Colonic mucosa (tissue), 4 donors: ENCODE data around the gene MGST3. TPM values are rescaled to one million over a fixed set of nuclear protein-coding genes. Genes with fewer than 3 reads are reported as not detected.

Experiments
- DNase-seq: peaks from one replicate; pipeline ENCODE4 v3.0.0-alpha.2; 2020
- H3K27ac ChIP-seq: fragments of 200-600 bp; one replicate; pipeline ENCODE4 v1.8.0; 2021
- H3K27me3 ChIP-seq: fragments of 200-600 bp; one replicate; pipeline ENCODE4 v1.8.0; 2021
- H3K36me3 ChIP-seq: fragments of 200-600 bp; one replicate; pipeline ENCODE4 v1.8.0; 2021
- H3K4me1 ChIP-seq: fragments of 200-600 bp; one replicate; pipeline ENCODE4 v1.8.0; 2021; ENCODE audit warnings: mild to moderate bottlenecking
- H3K4me3 ChIP-seq: fragments of 200-600 bp; one replicate; pipeline ENCODE4 v1.8.0; 2021
- H3K9ac ChIP-seq, 2 donors: one replicate each; pipeline ENCODE4 v1.7.0; 2013; ENCODE audit warnings: control low read depth in 2 of 2, low read depth in 2 of 2, low read length in 2 of 2
- H3K9me3 ChIP-seq: fragments of 200-600 bp; one replicate; pipeline ENCODE4 v1.8.0; 2021
- intact Hi-C: fragments of 100-400 bp; cut with DNase I; formaldehyde crosslinking; loops from one replicate; pipeline ENCODE4 v1.14.1; 2022
- total RNA-seq, 2 donors: library from RNA; stranded (reverse); fragmentation: NEBNext Ultra II Directional in 1 of 2; extraction: Animal tissue kit (Norgen Biotek cat#: 25700) in 1 of 2; gene quantifications; one replicate each; pipeline ENCODE4 v1.2.1, GENCODE V29; 2021
- TF ChIP-seq, protein P1 (sequence below): fragments of 200-600 bp; IDR thresholded peaks from one replicate; pipeline ENCODE4 v1.8.0; 2022; ENCODE audit warnings: antibody characterized with exemption, mild to moderate bottlenecking
- donor health status: healthy.
- donor health status: DM: no; HTN: no; CAD: no.
- donor health status: DM: no; HTN: no; CAD: no.

MGST3 gene
- total RNA-seq, 2 donors from 2014 or later: 338 to 410 TPM

- Histone ChIP-seq H3K27me3 (no peaks in the 10 kb centered on the region), H3K27ac (peak overlapping the region; percentile 88), H3K9ac (peak overlapping the region; percentile 62 to 98), H3K4me3 (peak overlapping the region; percentile 62), H3K9me3 (no peaks in the 10 kb centered on the region), H3K4me1 (peaks cover 8% of the 10 kb centered on the region), H3K36me3 (no peaks in the 10 kb centered on the region)
- intact Hi-C loops: loop anchor here (10.0 kb wide), 1 partner anchor 135 kb away; the partner anchor contains the start of gene TMCO1
- DNase-seq: peak; percentile 28
- TF ChIP-seq, protein P1, sequence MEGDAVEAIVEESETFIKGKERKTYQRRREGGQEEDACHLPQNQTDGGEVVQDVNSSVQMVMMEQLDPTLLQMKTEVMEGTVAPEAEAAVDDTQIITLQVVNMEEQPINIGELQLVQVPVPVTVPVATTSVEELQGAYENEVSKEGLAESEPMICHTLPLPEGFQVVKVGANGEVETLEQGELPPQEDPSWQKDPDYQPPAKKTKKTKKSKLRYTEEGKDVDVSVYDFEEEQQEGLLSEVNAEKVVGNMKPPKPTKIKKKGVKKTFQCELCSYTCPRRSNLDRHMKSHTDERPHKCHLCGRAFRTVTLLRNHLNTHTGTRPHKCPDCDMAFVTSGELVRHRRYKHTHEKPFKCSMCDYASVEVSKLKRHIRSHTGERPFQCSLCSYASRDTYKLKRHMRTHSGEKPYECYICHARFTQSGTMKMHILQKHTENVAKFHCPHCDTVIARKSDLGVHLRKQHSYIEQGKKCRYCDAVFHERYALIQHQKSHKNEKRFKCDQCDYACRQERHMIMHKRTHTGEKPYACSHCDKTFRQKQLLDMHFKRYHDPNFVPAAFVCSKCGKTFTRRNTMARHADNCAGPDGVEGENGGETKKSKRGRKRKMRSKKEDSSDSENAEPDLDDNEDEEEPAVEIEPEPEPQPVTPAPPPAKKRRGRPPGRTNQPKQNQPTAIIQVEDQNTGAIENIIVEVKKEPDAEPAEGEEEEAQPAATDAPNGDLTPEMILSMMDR: no peak
These were observed 996 bp upstream of the MGST3 start for GRCh38 chr1:165629848-165630628.

DNA sequence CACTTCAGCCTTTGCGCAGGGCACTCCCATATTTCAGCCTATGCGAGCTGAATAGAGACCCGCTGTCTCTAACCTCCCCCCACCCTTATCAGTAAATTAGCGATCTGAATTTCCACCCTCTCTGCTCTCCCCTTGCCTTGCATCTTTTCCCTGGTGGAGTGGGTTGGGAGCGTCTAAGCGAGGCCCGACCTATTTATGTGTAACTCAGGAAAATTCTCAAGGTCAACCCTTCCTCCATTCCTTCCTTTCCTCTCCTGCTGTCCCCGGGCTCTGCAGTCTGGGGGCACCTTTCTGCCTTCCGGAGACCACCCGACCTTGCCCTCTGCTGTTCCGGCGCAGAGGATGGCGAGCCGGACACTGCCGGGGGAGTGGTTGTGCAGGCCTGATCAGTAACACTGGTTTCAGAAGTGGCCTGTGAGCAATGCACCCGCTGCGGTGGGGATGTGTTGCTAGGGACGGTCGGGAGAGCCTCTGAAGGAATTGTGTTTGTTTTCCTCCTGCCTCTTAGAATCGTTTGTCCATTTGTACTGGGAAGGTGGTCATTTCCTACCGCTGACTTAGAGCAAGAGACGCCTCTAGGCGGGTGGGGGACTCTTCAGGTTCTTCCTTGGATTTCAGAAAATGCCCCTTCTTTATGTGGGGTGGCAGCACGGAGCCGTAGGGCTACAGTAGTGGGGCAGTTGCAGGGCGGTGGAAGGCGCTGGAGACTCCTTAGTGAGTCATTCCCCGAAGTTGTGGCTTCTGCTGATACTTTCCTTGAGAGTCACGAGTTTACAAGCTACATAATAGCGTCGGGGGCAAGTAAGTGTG is 513 bp downstream of the MGST3 start:
- intact Hi-C loops: loop anchor here (10.0 kb wide), 1 partner anchor 133 kb away; the partner anchor contains the start of gene TMCO1
- H3K4me1 ChIP-seq: peaks cover 8% of the 10 kb centered on the region
- TF ChIP-seq, protein P1: no peak
- H3K27ac ChIP-seq: peak overlapping the region; percentile 88
- no peaks in the 10 kb centered on the region for H3K9me3 ChIP-seq
- peak overlapping the region; percentile 62 for H3K4me3 ChIP-seq
- H3K27me3 ChIP-seq: no peaks in the 10 kb centered on the region
- no peaks in the 10 kb centered on the region for H3K36me3 ChIP-seq
- DNase-seq: peak; percentile 64
- H3K9ac ChIP-seq: peak overlapping the region; percentile 80 to 98

- DNase-seq: peak; percentile 72
- Histone ChIP-seq H3K27ac (peak overlapping the region; percentile 88), H3K4me1 (peaks cover 8% of the 10 kb centered on the region), H3K9ac (peak overlapping the region; percentile 80 to 98), H3K27me3 (no peaks in the 10 kb centered on the region), H3K36me3 (no peaks in the 10 kb centered on the region), H3K4me3 (peak overlapping the region; percentile 62), H3K9me3 (no peaks in the 10 kb centered on the region)
- TF ChIP-seq, protein P1: no peak
- intact Hi-C loops: loop anchor here (10.0 kb wide), 1 partner anchor 133 kb away; the partner anchor contains the start of gene TMCO1
These were observed 1.1 kb downstream of the MGST3 start for GRCh38 chr1:165632152-165632469.

DNA sequence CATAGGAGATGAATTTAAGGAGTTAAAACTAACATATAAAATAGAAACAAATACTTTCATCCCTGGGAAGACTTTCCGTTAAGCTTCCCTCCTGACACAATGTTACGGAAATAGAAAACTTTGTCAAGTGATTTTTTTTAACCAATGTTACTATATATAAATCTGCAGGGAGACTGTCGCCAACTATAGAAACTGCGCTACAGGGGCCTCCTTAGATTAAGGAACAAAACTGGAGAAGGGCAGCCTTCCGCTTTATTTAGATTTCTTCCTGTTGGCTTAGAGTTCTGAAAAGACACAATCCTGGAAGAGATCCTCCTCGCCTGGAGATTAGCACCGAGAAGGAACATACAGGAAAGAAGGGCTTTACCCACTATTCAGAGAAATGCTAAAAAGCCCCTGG is 1.5 kb downstream of the MGST3 start:
- H3K4me3 ChIP-seq: peak overlapping the region; percentile 62
- intact Hi-C loops: loop anchor here (10.0 kb wide), 1 partner anchor 132 kb away; the partner anchor contains the start of gene TMCO1
- TF ChIP-seq, protein P1: no peak
- H3K9me3 ChIP-seq: no peaks in the 10 kb centered on the region
- no peak for DNase-seq
- H3K4me1 ChIP-seq: peaks cover 8% of the 10 kb centered on the region
- peak overlapping the region; percentile 88 for H3K27ac ChIP-seq
- H3K27me3 ChIP-seq: no peaks in the 10 kb centered on the region
- peak overlapping the region in 1 of 2 donors; percentile 98 for H3K9ac ChIP-seq
- H3K36me3 ChIP-seq: no peaks in the 10 kb centered on the region

DNA sequence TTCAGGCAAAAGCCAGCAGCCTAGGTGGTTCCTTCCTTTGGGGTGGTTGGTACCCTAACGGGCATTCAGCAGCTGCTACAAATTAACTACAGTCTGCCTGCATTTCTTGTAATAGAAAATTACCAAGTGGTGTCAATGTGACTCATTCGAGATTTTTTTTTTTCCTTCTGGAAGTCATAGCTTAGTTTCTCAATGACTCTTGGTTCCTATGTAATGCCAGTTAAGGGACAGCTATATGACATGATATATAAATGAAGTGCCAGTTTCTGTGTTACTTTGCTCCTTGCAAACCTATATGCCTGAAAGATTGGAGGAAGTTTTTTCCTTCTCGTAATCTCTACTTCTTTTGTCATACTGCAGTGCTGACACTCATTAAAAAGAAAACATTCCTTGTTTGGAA is 2.6 kb downstream of the MGST3 start:
- Histone ChIP-seq H3K27ac (peak overlapping the region; percentile 12), H3K36me3 (no peaks in the 10 kb centered on the region), H3K27me3 (no peaks in the 10 kb centered on the region), H3K4me1 (peaks cover 8% of the 10 kb centered on the region), H3K9me3 (no peaks in the 10 kb centered on the region), H3K4me3 (no peak overlapping the region), H3K9ac (peak overlapping the region in 1 of 2 donors; percentile 23)
- TF ChIP-seq, protein P1: no peak
- no peak for DNase-seq
- intact Hi-C loops: loop anchor here (10.0 kb wide), 1 partner anchor 131 kb away; the partner anchor contains the start of gene TMCO1
